ENCODE data around the gene TMEM31. TPM values are rescaled to one million over a fixed set of nuclear protein-coding genes. Genes with fewer than 3 reads are reported as not detected.

TMEM31 gene
- total RNA-seq, 1 donor from 2014 or later: not detected

GRCh38 chrX:103727115-103727514, 16.4 kb downstream of the TMEM31 start:
- Histone ChIP-seq H3K4me1 (no peaks in the 10 kb centered on the region), H3K36me3 (no peaks in the 10 kb centered on the region), H3K4me3 (no peak overlapping the region), H3K27me3 (ENCODE audit: low read depth) (no peaks in the 10 kb centered on the region), H3K9me3 (no peaks in the 10 kb centered on the region), H3K27ac (no peak overlapping the region)
- intact Hi-C loops (cut with DNase I): no loop called here
- ATAC-seq (no peak), DNase-seq (no peak)
- no peak for TF ChIP-seq CTCF (IDR thresholded peaks at IDR 0.05)

- no peak overlapping the region for H3K27ac ChIP-seq
These were observed 18.3 kb downstream of the TMEM31 start for GRCh38 chrX:103729015-103729414.

GRCh38 chrX:103730147-103730795, 19.6 kb downstream of the TMEM31 start:
- TF ChIP-seq CTCF (IDR thresholded peaks at IDR 0.05): no peak
- intact Hi-C loops (cut with DNase I): no loop called here
- no peak for DNase-seq

More at GRCh38 chrX:103729015-103729414, 18.3 kb downstream of the TMEM31 start:
- H3K4me1 ChIP-seq: no peaks in the 10 kb centered on the region
- no peak for TF ChIP-seq CTCF (IDR thresholded peaks at IDR 0.05)
- DNase-seq (no peak), ATAC-seq (no peak)
- H3K36me3 ChIP-seq: no peaks in the 10 kb centered on the region
- intact Hi-C loops (cut with DNase I): no loop called here
- H3K9me3 ChIP-seq: no peaks in the 10 kb centered on the region
- H3K4me3 ChIP-seq: no peak overlapping the region
- no peaks in the 10 kb centered on the region for H3K27me3 ChIP-seq (ENCODE audit: low read depth)

GRCh38 chrX:103730796-103731493, 20.2 kb downstream of the TMEM31 start:
- Histone ChIP-seq H3K27me3 (ENCODE audit: low read depth) (no peaks in the 10 kb centered on the region), H3K4me1 (no peaks in the 10 kb centered on the region), H3K9me3 (no peaks in the 10 kb centered on the region), H3K36me3 (no peaks in the 10 kb centered on the region), H3K27ac (no peak overlapping the region), H3K4me3 (no peak overlapping the region)
- no peak for DNase-seq
- no peak for TF ChIP-seq CTCF (IDR thresholded peaks at IDR 0.05)
- ATAC-seq: no peak
- intact Hi-C loops (cut with DNase I): no loop called here

More at GRCh38 chrX:103730147-103730795, 19.6 kb downstream of the TMEM31 start:
- no peak for ATAC-seq
- Histone ChIP-seq H3K27ac (no peak overlapping the region), H3K27me3 (ENCODE audit: low read depth) (no peaks in the 10 kb centered on the region), H3K9me3 (no peaks in the 10 kb centered on the region), H3K4me1 (no peaks in the 10 kb centered on the region), H3K36me3 (no peaks in the 10 kb centered on the region), H3K4me3 (no peak overlapping the region)

GRCh38 chrX:103733017-103733416, 22.3 kb downstream of the TMEM31 start:
- Histone ChIP-seq H3K36me3 (no peaks in the 10 kb centered on the region), H3K27ac (no peak overlapping the region), H3K9me3 (no peaks in the 10 kb centered on the region), H3K27me3 (ENCODE audit: low read depth) (no peaks in the 10 kb centered on the region), H3K4me1 (no peaks in the 10 kb centered on the region), H3K4me3 (no peak overlapping the region)
- intact Hi-C loops (cut with DNase I): no loop called here
- no peak for ATAC-seq
- TF ChIP-seq CTCF (IDR thresholded peaks at IDR 0.05): no peak
- no peak for DNase-seq

All from lower lobe of right lung (tissue), 2 donors.